NCI-H1930 (cell line): Measurements from ENCODE around the gene ZFAND4.
"Not testable (repeated sequence)": the region's sequence is repeated elsewhere in the genome, so short reads cannot be mapped to it uniquely, and the experiment has no call there.

Experiments used
- DNase-seq, 2 experiments: peaks; one replicate each; lab custom pipeline; 2025; lab: John Stamatoyannopoulos, UW

Gene ZFAND4

DNA sequence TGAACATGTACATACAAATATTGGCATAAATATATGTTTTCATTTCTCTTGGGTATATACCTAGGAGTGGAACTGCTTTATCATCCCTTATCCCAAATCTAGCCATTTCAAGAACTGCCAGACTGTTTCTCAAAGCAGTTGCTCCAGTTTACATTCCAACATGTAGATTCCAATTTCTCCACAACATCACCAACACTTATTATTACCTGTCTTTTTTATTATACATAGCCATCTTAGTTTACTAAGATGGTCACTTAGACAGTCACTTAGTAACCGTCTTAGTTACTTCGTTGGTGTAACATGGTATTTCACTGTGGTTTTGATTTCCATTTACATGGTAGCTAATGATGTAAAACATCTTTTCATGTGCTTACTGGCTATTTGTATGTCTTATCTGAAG is 82.7 kb downstream of the ZFAND4 start:
- DNase-seq: no peak

DNA sequence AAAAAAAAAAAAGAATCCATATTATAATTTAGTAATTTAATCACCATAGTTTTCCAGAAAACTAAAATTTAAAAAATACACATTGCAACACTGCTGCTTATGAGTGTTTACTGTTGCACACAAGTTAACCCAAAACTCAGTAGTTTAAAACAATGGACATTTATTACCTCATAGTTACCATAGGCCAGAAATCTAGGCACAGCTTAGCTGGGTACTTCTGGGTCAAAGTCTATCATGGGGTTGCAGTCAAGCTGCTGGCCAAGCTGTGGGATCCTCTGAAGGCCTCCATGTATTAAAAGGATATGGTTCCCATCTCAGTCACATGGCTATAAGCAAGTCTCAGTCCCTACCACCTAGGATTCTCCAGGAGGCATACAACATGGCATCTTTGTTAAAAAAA is 83.6 kb downstream of the ZFAND4 start:
- no peak for DNase-seq

DNA sequence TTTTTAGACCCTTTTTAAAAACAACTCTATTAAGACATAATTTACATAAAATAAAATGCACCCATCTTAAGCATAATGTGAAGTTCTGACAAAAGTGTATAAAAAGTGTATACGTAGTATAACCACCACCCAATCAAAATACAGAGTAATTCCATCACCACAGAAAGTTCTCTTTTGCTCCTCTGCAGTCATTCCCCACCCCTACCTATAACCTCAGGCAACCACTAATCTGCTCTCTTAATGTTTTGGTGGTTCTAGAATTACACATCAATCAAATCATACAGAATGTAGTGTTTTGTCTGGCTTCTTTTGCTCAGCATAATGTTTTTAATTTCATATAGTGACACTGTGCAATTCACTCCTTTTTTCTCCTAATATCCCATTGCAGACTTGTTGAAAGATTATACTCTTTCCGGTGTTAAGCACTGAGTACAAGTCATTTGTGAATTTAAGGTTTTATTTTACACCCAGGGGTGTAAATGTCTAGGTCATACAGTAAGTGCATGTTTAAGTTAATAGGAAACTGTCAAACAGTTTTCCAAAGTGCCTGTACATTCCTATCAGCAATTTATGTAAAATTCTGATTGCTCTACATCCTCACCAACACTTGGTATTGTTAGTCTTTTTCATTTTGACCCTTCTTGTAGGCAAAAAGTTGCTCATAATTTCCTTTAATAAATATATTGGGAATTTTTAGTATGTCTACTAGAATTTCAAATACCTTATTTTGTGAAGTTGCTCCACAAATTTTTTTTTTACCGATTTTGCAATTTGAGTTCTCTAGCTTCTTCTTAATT is 86.3 kb downstream of the ZFAND4 start:
- DNase-seq: no peak

DNA sequence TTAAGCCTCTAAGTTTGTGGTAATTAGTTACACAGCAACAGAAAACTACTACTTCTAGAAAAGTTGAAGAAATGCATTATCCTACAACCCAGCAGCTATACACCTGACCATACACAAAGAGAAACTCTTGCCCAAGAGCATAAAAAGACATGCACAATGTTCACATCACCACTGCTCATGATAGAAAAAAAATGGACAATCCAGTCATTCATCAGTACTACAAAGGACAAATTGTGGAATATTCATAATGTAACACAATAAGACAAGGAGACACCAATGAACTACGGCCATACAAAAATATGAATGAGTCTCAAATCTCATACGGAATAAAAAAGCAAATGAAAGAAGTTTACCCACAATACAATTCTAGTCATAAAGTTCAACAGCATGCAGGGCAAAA is 87.4 kb downstream of the ZFAND4 start:
- no peak for DNase-seq

DNA sequence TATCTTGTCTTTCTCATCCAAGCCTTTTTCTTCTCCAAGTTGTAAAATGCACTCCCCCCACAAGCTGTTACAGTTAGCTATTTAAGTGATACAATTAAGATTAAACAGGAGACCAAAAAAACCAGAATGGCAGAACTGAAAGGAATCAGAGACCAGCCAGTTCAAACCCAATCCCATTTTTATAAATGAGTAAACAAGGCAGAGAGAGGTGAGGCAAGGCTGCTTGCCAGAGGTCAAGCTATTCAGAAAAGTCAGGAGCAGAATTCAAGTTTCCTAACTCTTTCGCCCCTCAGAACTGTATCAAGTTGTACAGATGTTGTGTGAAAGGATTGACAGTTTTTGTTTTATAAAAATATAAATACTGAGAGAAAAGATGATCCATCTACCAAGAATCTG is 90.2 kb downstream of the ZFAND4 start:
- no peak for DNase-seq

DNA sequence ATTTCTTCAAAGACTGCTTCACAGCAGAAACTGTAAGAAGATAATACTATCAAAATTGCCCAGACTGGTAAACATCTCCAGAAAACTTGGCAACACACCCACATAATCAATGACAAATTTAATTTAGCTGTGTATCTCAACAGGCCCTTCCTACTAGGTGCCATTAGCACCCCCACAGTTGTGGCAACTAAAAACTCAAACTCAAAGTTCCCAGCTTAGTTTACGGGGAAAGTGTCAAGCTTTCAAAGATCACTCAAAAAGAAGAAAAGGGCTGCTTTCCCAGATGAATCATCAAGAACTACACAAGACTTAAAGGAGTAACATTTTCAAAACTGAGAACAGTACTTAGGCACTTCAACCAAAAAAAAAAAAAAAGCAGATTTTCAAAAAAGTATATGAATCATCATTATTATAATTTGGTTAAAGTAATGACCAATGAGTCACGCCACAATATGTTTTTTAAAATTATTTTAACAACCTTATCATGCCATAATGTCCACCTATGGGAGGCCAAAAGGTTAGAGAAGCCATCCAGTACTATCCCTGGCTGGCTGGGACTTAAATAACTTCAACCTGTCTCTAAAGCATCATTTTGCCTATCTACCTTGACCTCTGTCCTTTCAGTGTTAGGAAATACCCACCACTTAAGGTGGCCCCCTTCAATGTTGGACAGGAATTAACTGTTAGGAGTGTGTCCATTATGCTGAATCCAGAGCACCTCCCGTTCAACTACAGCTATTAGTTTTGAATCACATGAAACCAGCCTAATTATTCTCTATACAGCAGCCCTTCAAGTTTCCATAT is 90.8 kb downstream of the ZFAND4 start:
- no peak for DNase-seq

DNA sequence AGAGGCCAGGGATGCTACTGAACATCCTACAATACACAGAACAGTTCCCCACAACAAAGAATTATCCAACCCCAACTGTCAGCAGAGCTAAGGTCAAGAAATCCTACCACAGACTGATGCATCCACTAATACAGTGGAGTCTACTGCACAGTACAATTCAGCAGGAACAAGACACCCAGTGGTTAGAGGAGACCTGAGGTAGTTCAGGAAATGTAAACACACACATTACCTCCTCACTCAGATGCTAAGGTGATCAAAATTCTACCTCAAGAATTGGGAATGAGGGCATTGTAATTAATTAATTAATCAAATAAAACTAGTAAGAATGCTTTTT is 91.4 kb downstream of the ZFAND4 start:
- DNase-seq: no peak

DNA sequence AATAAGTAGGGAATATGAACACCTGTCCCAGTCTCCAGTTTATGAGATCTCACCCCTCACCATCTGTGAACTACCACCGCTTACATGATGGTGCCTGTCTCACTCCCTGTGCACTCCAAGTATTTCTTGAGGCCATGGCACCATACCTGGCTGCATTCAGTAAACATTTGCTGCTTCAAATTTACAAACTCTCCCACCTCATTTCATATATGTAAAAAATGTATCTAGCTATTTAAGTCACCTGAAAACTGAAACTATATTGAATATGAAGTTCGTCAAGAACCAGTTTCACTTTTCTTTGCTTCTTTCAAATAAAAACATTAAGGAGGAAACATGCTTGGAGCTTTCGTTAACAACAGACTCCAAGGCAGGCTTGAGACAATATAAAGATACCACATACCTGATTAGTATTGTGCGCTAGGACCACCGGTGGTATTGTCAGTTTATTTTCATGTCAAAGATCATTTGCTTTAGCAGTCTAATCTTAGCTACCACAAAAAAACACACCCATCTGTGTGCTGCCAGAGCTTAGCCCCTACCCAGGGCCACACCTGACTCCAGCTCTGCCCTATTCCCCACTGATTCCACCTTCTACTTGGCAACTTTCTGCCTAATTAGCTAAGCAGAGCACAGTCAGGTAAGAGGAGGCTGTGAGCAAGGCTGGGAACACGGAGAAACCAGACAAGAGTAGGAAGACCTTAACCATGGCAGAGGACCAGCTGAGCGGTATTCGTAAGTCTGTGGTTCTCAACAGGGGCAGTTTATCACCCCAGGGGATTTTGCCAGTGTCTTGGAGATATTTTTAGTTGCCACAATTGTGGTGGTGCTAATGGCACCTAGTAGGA is 92.0 kb downstream of the ZFAND4 start:
- DNase-seq: no peak

DNA sequence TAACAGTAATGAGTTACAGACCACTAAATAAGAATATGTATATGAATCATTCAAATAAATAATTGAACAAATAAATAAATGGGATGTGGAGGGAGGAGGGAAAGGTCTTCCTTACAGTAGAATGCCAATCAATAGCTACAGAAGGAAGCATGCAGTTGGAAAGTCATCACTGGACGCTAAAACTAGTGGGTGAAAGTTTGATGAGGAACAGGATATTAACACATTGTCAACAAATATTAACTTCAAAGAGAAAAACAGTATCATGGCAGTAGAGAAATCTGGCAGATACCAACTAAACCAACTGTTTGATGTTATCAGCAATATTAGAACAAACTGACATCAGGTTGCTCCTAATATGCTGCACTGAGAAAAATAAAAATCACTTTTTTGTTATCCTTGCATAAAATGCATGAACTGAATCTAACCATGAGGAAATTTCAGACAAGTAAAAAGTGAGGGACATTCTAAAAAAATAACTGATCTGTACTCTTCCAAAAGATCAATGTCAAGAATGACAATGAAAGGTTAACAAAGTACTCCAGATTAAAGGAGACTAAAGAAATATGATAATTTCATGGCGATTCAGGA is 94.1 kb downstream of the ZFAND4 start:
- no peak for DNase-seq

DNA sequence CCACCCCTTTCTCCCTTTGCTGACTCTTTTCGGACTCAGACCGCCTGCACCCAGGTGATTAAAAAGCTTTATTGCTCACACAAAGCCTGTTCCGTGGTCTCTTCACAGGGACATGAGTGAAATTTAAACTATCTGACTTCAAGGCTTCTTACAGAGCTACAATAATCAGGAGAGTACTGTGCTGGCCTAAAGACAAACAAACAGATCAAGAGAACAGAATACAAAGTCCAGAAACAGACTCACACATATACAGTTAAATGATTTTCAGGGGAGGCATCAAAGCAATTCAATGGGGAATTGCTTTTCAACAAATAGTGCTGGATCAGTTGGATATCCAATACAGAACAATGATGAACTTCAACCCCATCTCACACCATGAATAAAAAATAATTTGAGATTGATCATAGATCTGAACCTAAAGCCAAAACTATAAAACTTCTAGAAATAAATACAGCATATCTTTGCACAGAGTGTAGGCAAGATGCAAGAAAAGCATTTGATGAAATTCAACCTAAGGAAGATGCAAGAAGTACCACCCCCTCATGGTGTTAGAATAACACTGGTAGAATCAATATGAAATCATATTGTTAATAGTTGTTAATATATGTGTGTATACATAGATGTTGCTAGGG is 96.5 kb downstream of the ZFAND4 start:
- DNase-seq: no peak

DNA sequence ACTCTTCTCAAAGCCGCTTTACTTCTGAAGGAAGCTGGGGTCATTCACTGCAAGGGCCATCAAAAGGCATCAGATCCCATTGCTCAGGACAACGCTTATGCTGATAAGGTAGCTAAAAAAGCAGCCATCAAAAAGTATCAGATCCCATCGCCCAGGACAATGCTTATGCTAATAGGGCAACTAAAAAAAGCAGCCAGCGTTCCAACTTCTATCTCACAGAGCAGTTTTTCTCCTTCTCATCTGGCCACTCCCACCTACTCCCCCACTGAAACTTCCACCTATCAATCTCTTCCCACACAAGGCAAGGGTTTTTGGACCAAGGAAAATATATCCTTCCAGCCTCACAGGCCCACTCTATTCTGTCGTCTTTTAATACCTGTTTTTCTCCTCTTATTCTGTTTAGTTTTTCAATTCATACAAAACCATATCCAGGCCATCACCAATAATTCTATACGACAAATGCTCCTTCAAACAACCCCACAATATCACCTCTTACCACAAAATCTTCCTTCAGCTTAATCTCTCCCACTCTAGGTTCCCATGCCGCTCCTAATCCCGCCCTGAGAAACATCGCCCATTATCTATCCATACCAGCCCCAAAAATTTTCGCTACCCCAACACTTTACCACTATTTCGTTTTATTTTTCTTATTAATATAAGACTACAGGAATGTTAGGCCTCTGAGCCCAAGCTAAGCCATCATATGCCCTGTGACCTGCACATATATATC is 97.4 kb downstream of the ZFAND4 start:
- not testable (repeated sequence) for DNase-seq

DNA sequence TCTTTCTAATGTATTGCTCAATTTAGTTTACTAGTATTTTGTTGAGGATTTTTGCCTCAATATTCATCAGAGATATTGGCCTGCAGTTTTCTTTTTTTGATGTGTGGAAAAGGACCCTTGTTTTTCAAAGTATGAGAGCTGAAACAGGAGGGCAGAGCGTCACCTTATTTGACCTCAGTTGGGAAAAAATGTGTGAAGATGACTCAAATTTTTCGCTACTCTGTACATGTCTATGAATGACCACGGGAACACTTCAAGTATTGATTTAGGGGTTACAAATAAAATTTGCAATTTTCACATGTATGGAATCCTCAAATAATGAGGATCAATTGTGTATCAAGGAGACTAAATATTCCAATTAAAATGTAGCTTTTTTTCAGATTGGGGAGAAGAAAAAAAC is 103.1 kb downstream of the ZFAND4 start:
- DNase-seq: no peak

DNA sequence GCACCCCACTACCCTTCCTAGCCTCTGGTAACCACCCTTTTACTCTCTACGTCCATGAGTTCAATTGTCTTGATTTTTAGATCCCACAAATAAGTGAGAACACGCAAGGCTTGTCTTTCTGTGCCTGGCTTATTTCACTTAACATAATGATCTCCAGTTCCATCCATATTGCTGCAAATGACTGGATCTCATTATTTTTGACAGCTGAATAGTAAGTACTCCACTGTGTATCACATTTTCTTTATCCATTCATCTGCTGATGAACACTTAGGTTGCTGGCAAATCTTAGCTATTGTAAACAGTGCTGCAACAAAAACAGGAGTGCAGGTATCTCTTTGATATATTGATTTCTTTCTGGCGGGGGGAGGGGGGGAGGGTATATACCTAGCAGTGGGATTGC is 106.2 kb downstream of the ZFAND4 start:
- DNase-seq: no peak
